Neural cell (in vitro differentiated cells): ENCODE data around the gene ACVRL1. TPM values are rescaled to one million over a fixed set of nuclear protein-coding genes. Genes with fewer than 3 reads are reported as not detected.

Source experiments
- H2AFZ ChIP-seq: fragments of 200-600, 300-800 bp; sonication (generic), shearing (Covaris generic); 2 replicates; pipeline ENCODE4 v1.6.0; 2014; ENCODE audit warnings: low read depth, mild to moderate bottlenecking, antibody characterized with exemption, low read length, moderate library complexity
- H3F3A ChIP-seq: fragments of 200-600 bp; shearing (Covaris generic); 2 replicates; pipeline ENCODE4 v1.6.1; 2016; ENCODE audit warnings: mild to moderate bottlenecking, moderate library complexity, mixed read lengths, antibody characterized with exemption, low read length; ENCODE audit not compliant: insufficient read depth, poor library complexity, severe bottlenecking
- H3K27ac ChIP-seq: fragments of 200-600, 300-800 bp; sonication (generic), shearing (Covaris generic); 2 replicates; pipeline ENCODE4 v1.5.1; 2014; ENCODE audit warnings: mild to moderate bottlenecking, low read length, moderate library complexity
- H3K27me3 ChIP-seq: fragments of 300-800, 200-600 bp; sonication (generic), shearing (Covaris generic); 2 replicates; pipeline ENCODE4 v1.6.0; 2014; ENCODE audit warnings: mild to moderate bottlenecking, low read depth, low read length, moderate library complexity; ENCODE audit not compliant: insufficient read depth
- H3K36me3 ChIP-seq: fragments of 300-800, 200-600 bp; sonication (generic), shearing (Covaris generic); 2 replicates; pipeline ENCODE4 v1.5.1; 2014; ENCODE audit warnings: mild to moderate bottlenecking, antibody characterized with exemption, low read length, moderate library complexity; ENCODE audit not compliant: insufficient read depth
- H3K4me2 ChIP-seq: fragments of 300-800, 200-600 bp; sonication (generic), shearing (Covaris generic); 2 replicates; pipeline ENCODE4 v1.6.0; 2014; ENCODE audit warnings: mild to moderate bottlenecking, low read length
- H3K4me3 ChIP-seq: fragments of 300-800, 200-600 bp; sonication (generic), shearing (Covaris generic); 2 replicates; pipeline ENCODE4 v1.5.1; 2014; ENCODE audit warnings: mild to moderate bottlenecking, low read length, moderate library complexity
- H3K79me2 ChIP-seq: fragments of 200-600 bp; shearing (Covaris generic); replicated peaks from 2 replicates; pipeline ENCODE4 v1.6.0; 2014; ENCODE audit warnings: mild to moderate bottlenecking, low read length, moderate library complexity; ENCODE audit not compliant: insufficient read depth
- H3K9ac ChIP-seq: fragments of 300-800, 200-600 bp; sonication (generic), shearing (Covaris generic); 2 replicates; pipeline ENCODE4 v1.6.1; 2016; ENCODE audit warnings: mild to moderate bottlenecking, low read length, mixed read lengths
- H3K9me2 ChIP-seq: fragments of 200-600 bp; shearing (Covaris generic); 2 replicates; pipeline ENCODE4 v1.6.1; 2016; ENCODE audit warnings: mild to moderate bottlenecking, low read length, mixed read lengths; ENCODE audit not compliant: insufficient read depth
- H3K9me3 ChIP-seq: fragments of 200-600, 300-800 bp; sonication (generic), shearing (Covaris generic); 2 replicates; pipeline ENCODE4 v1.6.1; 2016; ENCODE audit warnings: mild to moderate bottlenecking, mixed run types, low read length, moderate library complexity, mixed read lengths
- H4K20me1 ChIP-seq: fragments of 200-600 bp; shearing (Covaris generic); 2 replicates; pipeline ENCODE4 v1.6.1; 2016; ENCODE audit warnings: mild to moderate bottlenecking, mixed run types; ENCODE audit not compliant: insufficient read depth
- CTCF ChIP-seq: fragments of 450-650 bp; IDR thresholded peaks from 2 replicates; pipeline ENCODE4 v1.5.1; 2014; ENCODE audit warnings: antibody characterized with exemption, mild to moderate bottlenecking, moderate library complexity; ENCODE audit not compliant: poor library complexity, severe bottlenecking
- EP300 ChIP-seq: fragments of 450-650 bp; conservative IDR thresholded peaks from 2 replicates; pipeline ENCODE4 v1.6.1; 2014; ENCODE audit warnings: antibody characterized with exemption, mild to moderate bottlenecking, moderate library complexity; ENCODE audit not compliant: poor library complexity, severe bottlenecking
- EZH2 ChIP-seq: fragments of 200-600, 300-800 bp; shearing (Covaris generic), sonication (generic); IDR thresholded peaks from 2 replicates; pipeline ENCODE4 v1.6.1; 2014; ENCODE audit warnings: antibody characterized with exemption, low read length, borderline replicate concordance, mild to moderate bottlenecking; ENCODE audit not compliant: insufficient read depth, poor library complexity, severe bottlenecking
- MXI1 ChIP-seq: fragments of 450-650 bp; conservative IDR thresholded peaks from 2 replicates; pipeline ENCODE4 v1.6.1; 2014; ENCODE audit warnings: antibody characterized with exemption, mild to moderate bottlenecking; ENCODE audit not compliant: poor library complexity, severe bottlenecking
- POLR2AphosphoS5 ChIP-seq: IDR thresholded peaks from 2 replicates; pipeline ENCODE4 v1.6.1; 2012
- RAD21 ChIP-seq: fragments of 450-650 bp; conservative IDR thresholded peaks from 2 replicates; pipeline ENCODE4 v1.6.1; 2014; ENCODE audit warnings: antibody characterized with exemption, mild to moderate bottlenecking, moderate library complexity
- REST ChIP-seq: IDR thresholded peaks from 2 replicates; pipeline ENCODE4 v1.6.1; 2012; ENCODE audit warnings: borderline replicate concordance
- SMC3 ChIP-seq: fragments of 450-650 bp; conservative IDR thresholded peaks from 2 replicates; pipeline ENCODE4 v1.6.1; 2014; ENCODE audit warnings: antibody characterized with exemption, mild to moderate bottlenecking, moderate library complexity; ENCODE audit not compliant: poor library complexity
- TAF1 ChIP-seq: IDR thresholded peaks from 2 replicates; pipeline ENCODE4 v1.6.1; 2012; ENCODE audit warnings: low read depth
- polyA plus RNA-seq: library from polyadenylated mRNA; depleted of rRNA; stranded (reverse); fragments of >200 nt; gene quantifications from 2 replicates; pipeline ENCODE4 v1.2.3, GENCODE V29; 2014

ACVRL1 gene
- polyA plus RNA-seq, 1 donor from 2014 or later: not detected

GRCh38 chr12:51898937-51899336, 8.4 kb upstream of the ACVRL1 start:
- Histone ChIP-seq H3K9ac (no peak overlapping the region), H3F3A (no peaks in the 10 kb centered on the region), H2AFZ (no peak overlapping the region), H4K20me1 (no peaks in the 10 kb centered on the region), H3K9me2 (no peaks in the 10 kb centered on the region), H3K27ac (no peak overlapping the region), H3K4me3 (no peak overlapping the region), H3K79me2 (no peaks in the 10 kb centered on the region), H3K9me3 (no peaks in the 10 kb centered on the region), H3K36me3 (no peaks in the 10 kb centered on the region), H3K27me3 (no peaks in the 10 kb centered on the region), H3K4me2 (no peak overlapping the region)
- TF ChIP-seq CTCF (no peak), REST (no peak), RAD21 (no peak), SMC3 (no peak), MXI1 (no peak), EP300 (no peak), POLR2AphosphoS5 (no peak), TAF1 (no peak), EZH2 (no peak)

- Histone ChIP-seq H3K4me3 (no peak overlapping the region), H4K20me1 (no peaks in the 10 kb centered on the region), H3K27me3 (no peaks in the 10 kb centered on the region), H3K9ac (no peak overlapping the region), H2AFZ (no peak overlapping the region), H3K4me2 (no peak overlapping the region), H3K9me3 (no peaks in the 10 kb centered on the region), H3F3A (no peaks in the 10 kb centered on the region), H3K79me2 (no peaks in the 10 kb centered on the region), H3K36me3 (no peaks in the 10 kb centered on the region), H3K27ac (no peak overlapping the region), H3K9me2 (no peaks in the 10 kb centered on the region)
- no peak for TF ChIP-seq REST
- no peak for TF ChIP-seq MXI1
- no peak for TF ChIP-seq EZH2
- no peak for TF ChIP-seq EP300
- no peak for TF ChIP-seq TAF1
- TF ChIP-seq POLR2AphosphoS5: no peak
- no peak for TF ChIP-seq CTCF
- TF ChIP-seq SMC3: no peak
- TF ChIP-seq RAD21: no peak
These were observed 6.9 kb upstream of the ACVRL1 start for GRCh38 chr12:51900323-51900889.
